Vagina (tissue), 2 donors: ENCODE data around the gene CYTH4.

Source experiments
- POLR2A ChIP-seq, 2 donors: fragments of 450-650 bp; IDR thresholded peaks; one replicate each; pipeline ENCODE4 v1.6.1; 2017; ENCODE audit warnings: antibody characterized with exemption in 2 of 2, mild to moderate bottlenecking in 2 of 2, moderate library complexity in 2 of 2
- POLR2AphosphoS5 ChIP-seq, 2 donors: sonication (generic); formaldehyde crosslinking; IDR thresholded peaks; one replicate each; pipeline ENCODE4 v1.9.0; 2017; ENCODE audit warnings: antibody characterized with exemption in 2 of 2, mild to moderate bottlenecking in 2 of 2, low read depth in 1 of 2; ENCODE audit not compliant: insufficient read depth in 1 of 2
- TF ChIP-seq, protein P1 (sequence below), 3 experiments: fragments of 450-650 bp in 2 of 3; fragments of 200-600 bp in 1 of 3; sonication (generic) in 1 of 3; IDR thresholded peaks; one replicate each; pipeline ENCODE4 v1.5.1; 2017 to 2019; ENCODE audit warnings: antibody characterized with exemption in 3 of 3, mild to moderate bottlenecking in 2 of 3, moderate library complexity in 2 of 3

DNA sequence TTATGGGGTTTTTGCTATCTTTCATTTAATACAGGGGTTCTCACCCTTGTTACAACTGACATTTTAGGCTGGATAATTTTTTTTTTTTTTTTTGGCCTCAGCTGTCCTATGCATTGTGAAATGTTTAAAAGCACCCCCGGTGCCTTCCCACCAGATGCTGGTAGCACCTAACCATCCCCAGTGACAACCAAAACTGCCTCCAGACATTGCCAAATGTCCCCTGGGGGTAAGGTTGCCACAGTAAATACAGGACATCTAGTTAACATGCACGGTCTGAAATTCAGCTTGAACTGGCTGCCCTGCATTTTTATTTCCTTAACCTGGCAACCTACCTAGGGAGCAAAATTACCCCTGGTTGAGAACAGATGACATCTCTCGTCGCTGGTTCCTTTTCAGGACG lies 72.4 kb downstream of the CYTH4 start:
- TF ChIP-seq, protein P1, sequence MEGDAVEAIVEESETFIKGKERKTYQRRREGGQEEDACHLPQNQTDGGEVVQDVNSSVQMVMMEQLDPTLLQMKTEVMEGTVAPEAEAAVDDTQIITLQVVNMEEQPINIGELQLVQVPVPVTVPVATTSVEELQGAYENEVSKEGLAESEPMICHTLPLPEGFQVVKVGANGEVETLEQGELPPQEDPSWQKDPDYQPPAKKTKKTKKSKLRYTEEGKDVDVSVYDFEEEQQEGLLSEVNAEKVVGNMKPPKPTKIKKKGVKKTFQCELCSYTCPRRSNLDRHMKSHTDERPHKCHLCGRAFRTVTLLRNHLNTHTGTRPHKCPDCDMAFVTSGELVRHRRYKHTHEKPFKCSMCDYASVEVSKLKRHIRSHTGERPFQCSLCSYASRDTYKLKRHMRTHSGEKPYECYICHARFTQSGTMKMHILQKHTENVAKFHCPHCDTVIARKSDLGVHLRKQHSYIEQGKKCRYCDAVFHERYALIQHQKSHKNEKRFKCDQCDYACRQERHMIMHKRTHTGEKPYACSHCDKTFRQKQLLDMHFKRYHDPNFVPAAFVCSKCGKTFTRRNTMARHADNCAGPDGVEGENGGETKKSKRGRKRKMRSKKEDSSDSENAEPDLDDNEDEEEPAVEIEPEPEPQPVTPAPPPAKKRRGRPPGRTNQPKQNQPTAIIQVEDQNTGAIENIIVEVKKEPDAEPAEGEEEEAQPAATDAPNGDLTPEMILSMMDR (IDR thresholded peaks at IDR 0.05), result no peak
- TF ChIP-seq POLR2A (IDR thresholded peaks at IDR 0.05), result no peak
- no peak for TF ChIP-seq POLR2AphosphoS5 (IDR thresholded peaks at IDR 0.05; ENCODE audit: insufficient read depth in 1 of 2, low read depth in 1 of 2)
